PC-3 (cell line): ENCODE data around the gene KCNJ5.

Experiments used
- EZH2 ChIP-seq: fragments of 300-600 bp; sonication (generic); IDR thresholded peaks from one replicate; pipeline ENCODE4 v1.6.1; 2017; ENCODE audit warnings: antibody characterized with exemption, mild to moderate bottlenecking, low read length; ENCODE audit not compliant: unreplicated experiment
- EZH2phosphoT487 ChIP-seq: fragments of 300-600 bp; sonication (generic); IDR thresholded peaks from 2 replicates; pipeline ENCODE4 v1.6.1; 2018; ENCODE audit warnings: mild to moderate bottlenecking, antibody characterized with exemption, low read length, borderline replicate concordance
- TF ChIP-seq, protein P1 (sequence below): fragments of 300-600 bp; sonication (generic); conservative IDR thresholded peaks from 2 replicates; pipeline ENCODE4 v1.5.1; 2017; ENCODE audit warnings: antibody characterized with exemption, low read depth, mild to moderate bottlenecking, low read length

DNA sequence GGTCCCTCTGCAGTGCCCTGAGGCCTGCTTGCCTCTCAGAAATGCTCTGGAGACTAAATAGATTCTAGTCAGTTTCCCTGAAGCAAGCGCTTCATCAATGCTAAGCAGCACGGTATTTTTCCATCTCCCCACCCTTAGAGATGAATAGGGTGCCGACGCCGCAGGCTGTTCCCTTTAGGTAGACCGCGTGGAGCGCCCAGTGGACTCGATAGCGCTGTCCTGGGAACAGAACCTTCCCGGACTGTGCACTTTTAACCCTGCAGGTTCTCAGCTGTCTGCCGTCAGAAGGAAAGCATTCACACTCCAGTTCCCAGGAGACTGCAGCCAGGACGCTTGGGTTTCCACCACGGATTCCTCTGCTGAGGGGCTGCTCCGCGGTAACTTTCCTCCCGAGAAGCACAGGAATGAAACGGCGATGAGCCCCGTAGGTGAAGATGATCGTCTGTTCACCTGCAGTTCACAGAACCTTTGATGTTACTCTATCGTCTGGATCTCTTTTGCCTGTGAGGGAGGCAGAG lies 15.0 kb upstream of the KCNJ5 start:
- TF ChIP-seq, protein P1, sequence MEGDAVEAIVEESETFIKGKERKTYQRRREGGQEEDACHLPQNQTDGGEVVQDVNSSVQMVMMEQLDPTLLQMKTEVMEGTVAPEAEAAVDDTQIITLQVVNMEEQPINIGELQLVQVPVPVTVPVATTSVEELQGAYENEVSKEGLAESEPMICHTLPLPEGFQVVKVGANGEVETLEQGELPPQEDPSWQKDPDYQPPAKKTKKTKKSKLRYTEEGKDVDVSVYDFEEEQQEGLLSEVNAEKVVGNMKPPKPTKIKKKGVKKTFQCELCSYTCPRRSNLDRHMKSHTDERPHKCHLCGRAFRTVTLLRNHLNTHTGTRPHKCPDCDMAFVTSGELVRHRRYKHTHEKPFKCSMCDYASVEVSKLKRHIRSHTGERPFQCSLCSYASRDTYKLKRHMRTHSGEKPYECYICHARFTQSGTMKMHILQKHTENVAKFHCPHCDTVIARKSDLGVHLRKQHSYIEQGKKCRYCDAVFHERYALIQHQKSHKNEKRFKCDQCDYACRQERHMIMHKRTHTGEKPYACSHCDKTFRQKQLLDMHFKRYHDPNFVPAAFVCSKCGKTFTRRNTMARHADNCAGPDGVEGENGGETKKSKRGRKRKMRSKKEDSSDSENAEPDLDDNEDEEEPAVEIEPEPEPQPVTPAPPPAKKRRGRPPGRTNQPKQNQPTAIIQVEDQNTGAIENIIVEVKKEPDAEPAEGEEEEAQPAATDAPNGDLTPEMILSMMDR, result no peak
- TF ChIP-seq EZH2, result no peak
- no peak for TF ChIP-seq EZH2phosphoT487
